WI38 (cell line): ENCODE data around the gene MCU.
"Not testable (repeated sequence)": the region's sequence is repeated elsewhere in the genome, so short reads cannot be mapped to it uniquely, and the experiment has no call there.

Experiments used
- H3K4me3 ChIP-seq: 2 replicates; pipeline ENCODE4 v1.5.1; 2011; ENCODE audit warnings: low read depth, mild to moderate bottlenecking, control low read depth, low read length
- CTCF ChIP-seq: IDR thresholded peaks from 2 replicates; pipeline ENCODE4 v1.5.1; 2012; ENCODE audit warnings: low read depth, mild to moderate bottlenecking, control low read depth, low read length

MCU gene

GRCh38 chr10:72753760-72754231 is 61.9 kb downstream of the MCU start:
- no peak for TF ChIP-seq CTCF

GRCh38 chr10:72754275-72755032 is 62.5 kb downstream of the MCU start:
- no peak for TF ChIP-seq CTCF
- no peak overlapping the region for H3K4me3 ChIP-seq

More at GRCh38 chr10:72753760-72754231, 61.9 kb downstream of the MCU start:
- no peak overlapping the region for H3K4me3 ChIP-seq

GRCh38 chr10:72756674-72757385 is 64.9 kb downstream of the MCU start:
- H3K4me3 ChIP-seq = no peak overlapping the region

GRCh38 chr10:72757732-72758131 is 65.8 kb downstream of the MCU start:
- no peak for TF ChIP-seq CTCF

More at GRCh38 chr10:72756674-72757385, 64.9 kb downstream of the MCU start:
- no peak for TF ChIP-seq CTCF

GRCh38 chr10:72758930-72759329 is 67.0 kb downstream of the MCU start:
- H3K4me3 ChIP-seq = not testable (repeated sequence)

More at GRCh38 chr10:72757732-72758131, 65.8 kb downstream of the MCU start:
- H3K4me3 ChIP-seq = no peak overlapping the region

- H3K4me3 ChIP-seq = no peak overlapping the region
Observed at GRCh38 chr10:72759584-72759983, 67.6 kb downstream of the MCU start.

GRCh38 chr10:72761498-72761897 is 69.6 kb downstream of the MCU start:
- H3K4me3 ChIP-seq = no peak overlapping the region
- TF ChIP-seq CTCF = no peak

More at GRCh38 chr10:72759584-72759983, 67.6 kb downstream of the MCU start:
- no peak for TF ChIP-seq CTCF
